ENCODE results near the gene TANGO2.

The TANGO2 gene

GRCh38 chr22:20107951-20108756, 87.2 kb downstream of the TANGO2 start:
- H3K9me3 ChIP-seq (ENCODE audit: insufficient read depth, low read length), result no peaks in the 10 kb centered on the region
- no peak overlapping the region for H3K9ac ChIP-seq (ENCODE audit: insufficient read length, low read depth)
- peaks cover 95% of the 10 kb centered on the region for H3K36me3 ChIP-seq (ENCODE audit: insufficient read depth, insufficient read length, low read length)
- DNase-seq (ENCODE audit: low read depth, low spot score), result no peak
- H3K4me1 ChIP-seq (ENCODE audit: insufficient read depth, insufficient read length), result peaks cover 2% of the 10 kb centered on the region
- H3K4me3 ChIP-seq (ENCODE audit: insufficient read length, low read depth), result no peak overlapping the region
- TF ChIP-seq SUZ12 (IDR thresholded peaks at IDR 0.05; ENCODE audit: extremely low read depth, insufficient read depth, insufficient read length), result no peak
- TF ChIP-seq ZNF274 (IDR thresholded peaks at IDR 0.05; ENCODE audit: low read depth, low read length), result no peak
- TF ChIP-seq YY1 (IDR thresholded peaks at IDR 0.05; ENCODE audit: insufficient read depth, insufficient read length), result no peak
- no peaks in the 10 kb centered on the region for H3K27me3 ChIP-seq (ENCODE audit: insufficient read depth, insufficient read length)

GRCh38 chr22:20108757-20109230, 87.9 kb downstream of the TANGO2 start:
- H3K4me3 ChIP-seq (ENCODE audit: insufficient read length, low read depth), result no peak overlapping the region
- H3K4me1 ChIP-seq (ENCODE audit: insufficient read depth, insufficient read length), result peaks cover 2% of the 10 kb centered on the region
- H3K27me3 ChIP-seq (ENCODE audit: insufficient read depth, insufficient read length), result no peaks in the 10 kb centered on the region
- H3K36me3 ChIP-seq (ENCODE audit: insufficient read depth, insufficient read length, low read length), result peaks cover 96% of the 10 kb centered on the region
- no peak overlapping the region for H3K9ac ChIP-seq (ENCODE audit: insufficient read length, low read depth)
- H3K9me3 ChIP-seq (ENCODE audit: insufficient read depth, low read length), result no peaks in the 10 kb centered on the region
- DNase-seq (ENCODE audit: low read depth, low spot score), result no peak
- TF ChIP-seq YY1 (IDR thresholded peaks at IDR 0.05; ENCODE audit: insufficient read depth, insufficient read length) (no peak), ZNF274 (IDR thresholded peaks at IDR 0.05; ENCODE audit: low read depth, low read length) (no peak), SUZ12 (IDR thresholded peaks at IDR 0.05; ENCODE audit: extremely low read depth, insufficient read depth, insufficient read length) (no peak)

GRCh38 chr22:20109411-20110358, 88.8 kb downstream of the TANGO2 start:
- peaks cover 98% of the 10 kb centered on the region for H3K36me3 ChIP-seq (ENCODE audit: insufficient read depth, insufficient read length, low read length)
- H3K9me3 ChIP-seq (ENCODE audit: insufficient read depth, low read length), result no peaks in the 10 kb centered on the region
- no peaks in the 10 kb centered on the region for H3K27me3 ChIP-seq (ENCODE audit: insufficient read depth, insufficient read length)
- DNase-seq (ENCODE audit: low read depth, low spot score), result no peak
- no peak for TF ChIP-seq ZNF274 (IDR thresholded peaks at IDR 0.05; ENCODE audit: low read depth, low read length)
- TF ChIP-seq YY1 (IDR thresholded peaks at IDR 0.05; ENCODE audit: insufficient read depth, insufficient read length), result no peak
- TF ChIP-seq SUZ12 (IDR thresholded peaks at IDR 0.05; ENCODE audit: extremely low read depth, insufficient read depth, insufficient read length), result no peak
- peaks cover 2% of the 10 kb centered on the region for H3K4me1 ChIP-seq (ENCODE audit: insufficient read depth, insufficient read length)
- no peak overlapping the region for H3K9ac ChIP-seq (ENCODE audit: insufficient read length, low read depth)
- H3K4me3 ChIP-seq (ENCODE audit: insufficient read length, low read depth), result no peak overlapping the region

GRCh38 chr22:20110359-20110985, 89.6 kb downstream of the TANGO2 start:
- H3K36me3 ChIP-seq (ENCODE audit: insufficient read depth, insufficient read length, low read length), result peaks cover 98% of the 10 kb centered on the region
- no peak overlapping the region for H3K9ac ChIP-seq (ENCODE audit: insufficient read length, low read depth)
- TF ChIP-seq ZNF274 (IDR thresholded peaks at IDR 0.05; ENCODE audit: low read depth, low read length), result no peak
- no peak for TF ChIP-seq SUZ12 (IDR thresholded peaks at IDR 0.05; ENCODE audit: extremely low read depth, insufficient read depth, insufficient read length)
- TF ChIP-seq YY1 (IDR thresholded peaks at IDR 0.05; ENCODE audit: insufficient read depth, insufficient read length), result no peak
- no peaks in the 10 kb centered on the region for H3K27me3 ChIP-seq (ENCODE audit: insufficient read depth, insufficient read length)
- no peak for DNase-seq (ENCODE audit: low read depth, low spot score)
- no peaks in the 10 kb centered on the region for H3K9me3 ChIP-seq (ENCODE audit: insufficient read depth, low read length)
- no peak overlapping the region for H3K4me3 ChIP-seq (ENCODE audit: insufficient read length, low read depth)
- peaks cover 2% of the 10 kb centered on the region for H3K4me1 ChIP-seq (ENCODE audit: insufficient read depth, insufficient read length)

- Histone ChIP-seq H3K4me3 (ENCODE audit: insufficient read length, low read depth) (no peak overlapping the region), H3K9ac (ENCODE audit: insufficient read length, low read depth) (no peak overlapping the region), H3K36me3 (ENCODE audit: insufficient read depth, insufficient read length, low read length) (peaks cover 98% of the 10 kb centered on the region), H3K9me3 (ENCODE audit: insufficient read depth, low read length) (no peaks in the 10 kb centered on the region), H3K4me1 (ENCODE audit: insufficient read depth, insufficient read length) (peaks cover 6% of the 10 kb centered on the region), H3K27me3 (ENCODE audit: insufficient read depth, insufficient read length) (no peaks in the 10 kb centered on the region)
- DNase-seq (ENCODE audit: low read depth, low spot score), result no peak
- TF ChIP-seq SUZ12 (IDR thresholded peaks at IDR 0.05; ENCODE audit: extremely low read depth, insufficient read depth, insufficient read length) (no peak), YY1 (IDR thresholded peaks at IDR 0.05; ENCODE audit: insufficient read depth, insufficient read length) (no peak)
Observed at GRCh38 chr22:20111045-20111688, 90.3 kb downstream of the TANGO2 start.

GRCh38 chr22:20111689-20112622, 91.0 kb downstream of the TANGO2 start:
- TF ChIP-seq YY1 (IDR thresholded peaks at IDR 0.05; ENCODE audit: insufficient read depth, insufficient read length) (no peak), ZNF274 (IDR thresholded peaks at IDR 0.05; ENCODE audit: low read depth, low read length) (no peak), SUZ12 (IDR thresholded peaks at IDR 0.05; ENCODE audit: extremely low read depth, insufficient read depth, insufficient read length) (no peak)
- Histone ChIP-seq H3K36me3 (ENCODE audit: insufficient read depth, insufficient read length, low read length) (peaks cover 91% of the 10 kb centered on the region), H3K4me3 (ENCODE audit: insufficient read length, low read depth) (no peak overlapping the region), H3K9ac (ENCODE audit: insufficient read length, low read depth) (no peak overlapping the region), H3K4me1 (ENCODE audit: insufficient read depth, insufficient read length) (peaks cover 6% of the 10 kb centered on the region), H3K27me3 (ENCODE audit: insufficient read depth, insufficient read length) (no peaks in the 10 kb centered on the region), H3K9me3 (ENCODE audit: insufficient read depth, low read length) (no peaks in the 10 kb centered on the region)
- no peak for DNase-seq (ENCODE audit: low read depth, low spot score)
